Muscle layer of colon (tissue), 2 donors: ENCODE measurements around the gene CTNNA3.
"Not testable (repeated sequence)": the region's sequence is repeated elsewhere in the genome, so short reads cannot be mapped to it uniquely, and the experiment has no call there.

Experiments
- H3K27ac ChIP-seq: one replicate; pipeline ENCODE4 v1.7.0; 2013; ENCODE audit warnings: low read depth, mild to moderate bottlenecking, low read length, moderate library complexity
- H3K27me3 ChIP-seq, 2 donors: one replicate each; pipeline ENCODE4 v1.7.0; 2013; ENCODE audit warnings: low read length in 2 of 2, mild to moderate bottlenecking in 2 of 2; ENCODE audit not compliant: insufficient read depth in 2 of 2, control insufficient read depth in 1 of 2
- H3K36me3 ChIP-seq: one replicate; pipeline ENCODE4 v1.7.0; 2013; ENCODE audit warnings: mild to moderate bottlenecking, low read length; ENCODE audit not compliant: insufficient read depth
- H3K4me1 ChIP-seq: one replicate; pipeline ENCODE4 v1.7.0; 2013; ENCODE audit warnings: mild to moderate bottlenecking, low read length; ENCODE audit not compliant: insufficient read depth
- H3K4me3 ChIP-seq, 2 donors: one replicate each; pipeline ENCODE4 v1.7.0; 2013; ENCODE audit warnings: low read length in 2 of 2, low read depth in 1 of 2, mild to moderate bottlenecking in 1 of 2, moderate library complexity in 1 of 2
- H3K9ac ChIP-seq: one replicate; pipeline ENCODE4 v1.7.0; 2013; ENCODE audit warnings: low read length
- H3K9me3 ChIP-seq: one replicate; pipeline ENCODE4 v1.7.0; 2013; ENCODE audit warnings: mild to moderate bottlenecking, low read length
- donor health status: abdominal sarcoma.
- donor health status: Adenocarcinoma of cecum.

CTNNA3 gene

GRCh38 chr10:67222934-67223333 lies 473.1 kb downstream of the CTNNA3 start:
- Histone ChIP-seq H3K4me3 (no peak overlapping the region), H3K27me3 (no peaks in the 10 kb centered on the region), H3K36me3 (no peaks in the 10 kb centered on the region), H3K4me1 (no peaks in the 10 kb centered on the region), H3K9me3 (no peaks in the 10 kb centered on the region), H3K9ac (no peak overlapping the region), H3K27ac (no peak overlapping the region)

- H3K36me3 ChIP-seq = no peaks in the 10 kb centered on the region
- H3K27me3 ChIP-seq = no peaks in the 10 kb centered on the region
- no peak overlapping the region for H3K27ac ChIP-seq
- H3K9me3 ChIP-seq = no peaks in the 10 kb centered on the region
- no peak overlapping the region for H3K4me3 ChIP-seq
- H3K4me1 ChIP-seq = no peaks in the 10 kb centered on the region
- H3K9ac ChIP-seq = no peak overlapping the region
Measured at GRCh38 chr10:67221939-67222494, 474.0 kb downstream of the CTNNA3 start.

GRCh38 chr10:67211680-67212079 lies 484.3 kb downstream of the CTNNA3 start:
- H3K4me3 ChIP-seq = no peak overlapping the region
- H3K4me1 ChIP-seq = no peaks in the 10 kb centered on the region
- H3K36me3 ChIP-seq = no peaks in the 10 kb centered on the region
- H3K9me3 ChIP-seq = no peaks in the 10 kb centered on the region
- no peaks in the 10 kb centered on the region for H3K27me3 ChIP-seq
- H3K27ac ChIP-seq = no peak overlapping the region
- no peak overlapping the region for H3K9ac ChIP-seq

- not testable (repeated sequence) for H3K36me3 ChIP-seq, H3K9me3 ChIP-seq, H3K4me1 ChIP-seq, H3K27ac ChIP-seq, H3K4me3 ChIP-seq, H3K9ac ChIP-seq, H3K27me3 ChIP-seq
Measured at GRCh38 chr10:67207923-67208322, 488.1 kb downstream of the CTNNA3 start.

GRCh38 chr10:67200913-67201564 lies 495.0 kb downstream of the CTNNA3 start:
- no peaks in the 10 kb centered on the region for H3K27me3 ChIP-seq
- no peaks in the 10 kb centered on the region for H3K4me1 ChIP-seq
- no peak overlapping the region for H3K27ac ChIP-seq
- H3K4me3 ChIP-seq = no peak overlapping the region
- no peaks in the 10 kb centered on the region for H3K36me3 ChIP-seq
- no peaks in the 10 kb centered on the region for H3K9me3 ChIP-seq
- no peak overlapping the region for H3K9ac ChIP-seq

GRCh38 chr10:67175354-67175753 lies 520.6 kb downstream of the CTNNA3 start:
- Histone ChIP-seq H3K27ac (no peak overlapping the region), H3K4me3 (no peak overlapping the region), H3K27me3 (no peaks in the 10 kb centered on the region), H3K4me1 (no peaks in the 10 kb centered on the region), H3K9ac (no peak overlapping the region), H3K36me3 (no peaks in the 10 kb centered on the region), H3K9me3 (no peaks in the 10 kb centered on the region)

GRCh38 chr10:67173787-67174186 lies 522.2 kb downstream of the CTNNA3 start:
- H3K27ac ChIP-seq = no peak overlapping the region
- H3K9ac ChIP-seq = no peak overlapping the region
- H3K36me3 ChIP-seq = no peaks in the 10 kb centered on the region
- no peaks in the 10 kb centered on the region for H3K9me3 ChIP-seq
- H3K4me3 ChIP-seq = no peak overlapping the region
- H3K27me3 ChIP-seq = no peaks in the 10 kb centered on the region
- H3K4me1 ChIP-seq = no peaks in the 10 kb centered on the region

- no peak overlapping the region for H3K9ac ChIP-seq
- no peaks in the 10 kb centered on the region for H3K36me3 ChIP-seq
- H3K4me1 ChIP-seq = no peaks in the 10 kb centered on the region
- H3K27me3 ChIP-seq = no peaks in the 10 kb centered on the region
- no peaks in the 10 kb centered on the region for H3K9me3 ChIP-seq
- H3K4me3 ChIP-seq = no peak overlapping the region
- H3K27ac ChIP-seq = no peak overlapping the region
Measured at GRCh38 chr10:67171970-67172369, 524.0 kb downstream of the CTNNA3 start.

- H3K9ac ChIP-seq = no peak overlapping the region
Measured at GRCh38 chr10:67156239-67156638, 539.8 kb downstream of the CTNNA3 start.

GRCh38 chr10:67151471-67151870 lies 544.5 kb downstream of the CTNNA3 start:
- Histone ChIP-seq H3K9me3 (no peaks in the 10 kb centered on the region), H3K27ac (no peak overlapping the region), H3K4me1 (no peaks in the 10 kb centered on the region), H3K4me3 (no peak overlapping the region), H3K36me3 (no peaks in the 10 kb centered on the region), H3K9ac (no peak overlapping the region), H3K27me3 (no peaks in the 10 kb centered on the region)

More at GRCh38 chr10:67156239-67156638, 539.8 kb downstream of the CTNNA3 start:
- no peaks in the 10 kb centered on the region for H3K9me3 ChIP-seq
- no peak overlapping the region for H3K4me3 ChIP-seq
- no peaks in the 10 kb centered on the region for H3K27me3 ChIP-seq
- H3K36me3 ChIP-seq = no peaks in the 10 kb centered on the region
- H3K27ac ChIP-seq = no peak overlapping the region
- no peaks in the 10 kb centered on the region for H3K4me1 ChIP-seq

GRCh38 chr10:67144530-67144929 lies 551.5 kb downstream of the CTNNA3 start:
- no peak overlapping the region for H3K9ac ChIP-seq
- H3K9me3 ChIP-seq = no peaks in the 10 kb centered on the region
- no peak overlapping the region for H3K4me3 ChIP-seq
- no peaks in the 10 kb centered on the region for H3K4me1 ChIP-seq
- H3K27me3 ChIP-seq = no peaks in the 10 kb centered on the region
- H3K36me3 ChIP-seq = no peaks in the 10 kb centered on the region
- no peak overlapping the region for H3K27ac ChIP-seq

GRCh38 chr10:67141300-67141699 lies 554.7 kb downstream of the CTNNA3 start:
- H3K4me1 ChIP-seq = no peaks in the 10 kb centered on the region
- no peaks in the 10 kb centered on the region for H3K9me3 ChIP-seq
- no peaks in the 10 kb centered on the region for H3K36me3 ChIP-seq
- H3K9ac ChIP-seq = no peak overlapping the region
- H3K27ac ChIP-seq = no peak overlapping the region
- H3K4me3 ChIP-seq = no peak overlapping the region
- no peaks in the 10 kb centered on the region for H3K27me3 ChIP-seq
